WTC11 (cell line): ENCODE data around the gene KRT6C.

Experiments
- FOXJ3 ChIP-seq: sonication (generic); formaldehyde crosslinking; IDR thresholded peaks from 2 replicates; pipeline ENCODE4 v1.9.0; 2021; ENCODE audit warnings: missing genetic modification reagents, mild to moderate bottlenecking, borderline replicate concordance
- TCF7 ChIP-seq: sonication (generic); formaldehyde crosslinking; IDR thresholded peaks from 2 replicates; pipeline ENCODE4 v1.8.0; 2022; ENCODE audit warnings: mild to moderate bottlenecking, low read depth, missing genetic modification reagents, moderate library complexity
- ZNF138 ChIP-seq: sonication (generic); formaldehyde crosslinking; conservative IDR thresholded peaks from 2 replicates; pipeline ENCODE4 v1.8.1; 2022; ENCODE audit warnings: mild to moderate bottlenecking, moderate library complexity, missing genetic modification reagents

DNA sequence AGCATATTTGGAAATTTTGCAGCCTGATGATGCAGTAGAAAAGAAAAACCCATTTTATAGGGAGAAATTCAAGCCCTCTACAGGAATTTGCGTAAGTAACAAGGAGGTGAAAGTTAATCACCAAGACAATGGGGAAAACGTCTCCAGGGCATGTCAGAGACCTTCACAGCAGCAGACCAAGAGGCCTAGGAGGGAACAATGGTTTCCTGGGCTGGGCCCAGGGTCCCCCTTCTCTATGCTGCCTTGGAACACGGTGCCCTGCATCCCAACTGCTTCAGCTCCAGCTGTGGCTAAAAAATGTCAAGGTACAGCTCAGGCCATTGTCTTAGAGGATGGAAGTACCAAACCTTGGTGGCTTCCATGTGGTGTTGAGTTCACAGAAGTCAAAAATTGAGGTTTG lies 6.5 kb upstream of the KRT6C start:
- TF ChIP-seq TCF7 (CRISPR knock-in tag) (no peak), FOXJ3 (CRISPR knock-in tag) (no peak), ZNF138 (CRISPR knock-in tag) (no peak)
